Calu3 (cell line): ENCODE measurements around the gene HPS1. TPM values are rescaled to one million over a fixed set of nuclear protein-coding genes. Genes with fewer than 3 reads are reported as not detected.

Experiments
- BruUV-seq: library from RNA; stranded (reverse); fragments of 400-500 nt; replicated peaks from 2 replicates; lab custom pipeline; 2021; lab: Mats Ljungman, UMichigan
- CTCF ChIA-PET: fragments of 300-600 bp; sonication (Branson Sonifier 250); formaldehyde crosslinking; loops from one replicate; lab custom pipeline; 2022; ENCODE audit warnings: antibody characterized with exemption; lab: Charles Lee
- DNase-seq: peaks from one replicate; pipeline ENCODE4 v3.0.0; 2022
- H3K27ac Mint-ChIP-seq: one replicate; pipeline ENCODE4 v1.8.0; 2022; ENCODE audit warnings: mixed read lengths; ENCODE audit not compliant: unreplicated experiment
- H3K27me3 Mint-ChIP-seq: one replicate; pipeline ENCODE4 v1.8.0; 2022; ENCODE audit warnings: mixed read lengths; ENCODE audit not compliant: unreplicated experiment
- H3K36me3 Mint-ChIP-seq: one replicate; pipeline ENCODE4 v1.8.0; 2022; ENCODE audit warnings: mild to moderate bottlenecking, moderate library complexity, mixed read lengths; ENCODE audit not compliant: insufficient read depth, unreplicated experiment
- H3K4me1 Mint-ChIP-seq: one replicate; pipeline ENCODE4 v1.8.0; 2022; ENCODE audit warnings: mild to moderate bottlenecking, low read depth, mixed read lengths; ENCODE audit not compliant: unreplicated experiment
- H3K4me3 Mint-ChIP-seq: one replicate; pipeline ENCODE4 v1.8.0; 2022; ENCODE audit warnings: mild to moderate bottlenecking, low read depth, moderate library complexity, mixed read lengths; ENCODE audit not compliant: unreplicated experiment
- H3K9me3 Mint-ChIP-seq: one replicate; pipeline ENCODE4 v1.8.0; 2022; ENCODE audit warnings: low read depth, mixed read lengths; ENCODE audit not compliant: unreplicated experiment
- CTCF ChIP-seq: fragments of 200-600 bp; IDR thresholded peaks from one replicate; pipeline ENCODE4 v1.8.0; 2022; ENCODE audit warnings: antibody characterized with exemption; ENCODE audit not compliant: unreplicated experiment
- intact Hi-C: fragments of 100-400 bp; cut with micrococcal nuclease; formaldehyde crosslinking; loops from one replicate; pipeline ENCODE4 v1.10.0; 2022; ENCODE audit not compliant: unreplicated experiment
- total RNA-seq: library from RNA; stranded (reverse); gene quantifications from 2 replicates; pipeline ENCODE4 v1.2.3, GENCODE V29; 2022

The HPS1 gene
- total RNA-seq, 1 experiment from 2014 or later = 28.1 TPM

GRCh38 chr10:98469001-98469931 is 22.5 kb upstream of the HPS1 start:
- no peak for DNase-seq
- H3K4me1 Mint-ChIP-seq = no peaks in the 10 kb centered on the region
- intact Hi-C loops = loop anchor here (5.0 kb wide), 1 partner anchor 703 kb away; no protein-coding TSS in a partner anchor
- CTCF ChIA-PET = no interaction called here
- TF ChIP-seq CTCF = no peak
- no peaks in the 10 kb centered on the region for H3K27me3 Mint-ChIP-seq
- H3K9me3 Mint-ChIP-seq = no peaks in the 10 kb centered on the region
- H3K27ac Mint-ChIP-seq = no peak overlapping the region
- no TSS peak for BruUV-seq
- H3K36me3 Mint-ChIP-seq = peaks cover 6% of the 10 kb centered on the region
- H3K4me3 Mint-ChIP-seq = no peak overlapping the region

GRCh38 chr10:98467506-98468318 is 21.0 kb upstream of the HPS1 start:
- intact Hi-C loops = loop anchor here (1.0 to 5.0 kb wide), 3 partner anchors 197 to 779 kb away; no protein-coding TSS in a partner anchor
- BruUV-seq = no TSS peak
- CTCF ChIA-PET = interaction anchor here (0.6 to 2.2 kb wide), 8 partner anchors 11 to 779 kb away, joined by 3 to 24 read pairs (median 4); no protein-coding TSS in a partner anchor
- H3K27ac Mint-ChIP-seq = no peak overlapping the region
- no peaks in the 10 kb centered on the region for H3K4me1 Mint-ChIP-seq
- H3K4me3 Mint-ChIP-seq = peak overlapping the region; percentile 72
- H3K27me3 Mint-ChIP-seq = no peaks in the 10 kb centered on the region
- H3K36me3 Mint-ChIP-seq = peaks cover 9% of the 10 kb centered on the region
- no peaks in the 10 kb centered on the region for H3K9me3 Mint-ChIP-seq
- peak; percentile 67 for DNase-seq
- peak; percentile 62 for TF ChIP-seq CTCF

- H3K27ac Mint-ChIP-seq = no peak overlapping the region
- H3K9me3 Mint-ChIP-seq = no peaks in the 10 kb centered on the region
- intact Hi-C loops = loop anchor here (1.0 to 5.0 kb wide), 3 partner anchors 197 to 780 kb away; no protein-coding TSS in a partner anchor
- DNase-seq = no peak
- H3K4me3 Mint-ChIP-seq = peak overlapping the region; percentile 72
- no peaks in the 10 kb centered on the region for H3K4me1 Mint-ChIP-seq
- CTCF ChIA-PET = interaction anchor here (0.6 to 2.2 kb wide), 8 partner anchors 12 to 780 kb away, joined by 3 to 24 read pairs (median 4); no protein-coding TSS in a partner anchor
- H3K36me3 Mint-ChIP-seq = peaks cover 11% of the 10 kb centered on the region
- no peak for TF ChIP-seq CTCF
- no TSS peak for BruUV-seq
- no peaks in the 10 kb centered on the region for H3K27me3 Mint-ChIP-seq
Observed at GRCh38 chr10:98466861-98467505, 20.2 kb upstream of the HPS1 start.

GRCh38 chr10:98465866-98466265 is 19.1 kb upstream of the HPS1 start:
- TF ChIP-seq CTCF = no peak
- Mint-ChIP-seq H3K4me1 (peaks cover 7% of the 10 kb centered on the region), H3K27me3 (no peaks in the 10 kb centered on the region), H3K4me3 (no peak overlapping the region), H3K36me3 (peaks cover 11% of the 10 kb centered on the region), H3K9me3 (no peaks in the 10 kb centered on the region), H3K27ac (no peak overlapping the region)
- no TSS peak for BruUV-seq
- DNase-seq = no peak
- intact Hi-C loops = loop anchor here (2.0 to 5.0 kb wide), 2 partner anchors 706 to 781 kb away; no protein-coding TSS in a partner anchor
- CTCF ChIA-PET = no interaction called here
